Stimulated activated CD4-positive, alpha-beta T cell treated with anti-CD3 and anti-CD28 coated beads, Interleukin-4, amount 100 ng/mL, for 4 hours (primary cell): ENCODE results near the gene NCOA1.

Source experiments
- DNase-seq, 2 experiments: peaks; one replicate each; pipeline ENCODE4 v3.0.0-alpha.2; 2020

NCOA1 gene

GRCh38 chr2:24710806-24711205 lies 219.8 kb downstream of the NCOA1 start:
- DNase-seq: no peak

- no peak for DNase-seq
Observed at GRCh38 chr2:24711865-24712264, 220.8 kb downstream of the NCOA1 start.

- DNase-seq: no peak
Observed at GRCh38 chr2:24712296-24712695, 221.2 kb downstream of the NCOA1 start.

GRCh38 chr2:24717263-24717951 lies 226.4 kb downstream of the NCOA1 start:
- DNase-seq: no peak

GRCh38 chr2:24720310-24720709 lies 229.3 kb downstream of the NCOA1 start:
- no peak for DNase-seq

GRCh38 chr2:24721470-24721869 lies 230.4 kb downstream of the NCOA1 start:
- no peak for DNase-seq

GRCh38 chr2:24722141-24722790 lies 231.2 kb downstream of the NCOA1 start:
- DNase-seq: no peak

- DNase-seq: no peak
Observed at GRCh38 chr2:24723191-24723590, 232.1 kb downstream of the NCOA1 start.

- no peak for DNase-seq
Observed at GRCh38 chr2:24723665-24724064, 232.6 kb downstream of the NCOA1 start.

GRCh38 chr2:24724111-24724775 lies 233.2 kb downstream of the NCOA1 start:
- DNase-seq: no peak

- no peak for DNase-seq
Observed at GRCh38 chr2:24725956-24726355, 234.9 kb downstream of the NCOA1 start.

- DNase-seq: no peak
Observed at GRCh38 chr2:24730481-24730880, 239.4 kb downstream of the NCOA1 start.

- no peak for DNase-seq
Observed at GRCh38 chr2:24731040-24731439, 240.0 kb downstream of the NCOA1 start.

GRCh38 chr2:24731923-24732322 lies 240.9 kb downstream of the NCOA1 start:
- DNase-seq: no peak

GRCh38 chr2:24734741-24735140 lies 243.7 kb downstream of the NCOA1 start:
- DNase-seq: no peak

GRCh38 chr2:24739354-24740025 lies 248.4 kb downstream of the NCOA1 start:
- DNase-seq: no peak

- no peak for DNase-seq
Observed at GRCh38 chr2:24740142-24740541, 249.1 kb downstream of the NCOA1 start.

- DNase-seq: no peak
Observed at GRCh38 chr2:24742730-24743129, 251.7 kb downstream of the NCOA1 start.

GRCh38 chr2:24743924-24744323 lies 252.9 kb downstream of the NCOA1 start:
- no peak for DNase-seq

- DNase-seq: no peak
Observed at GRCh38 chr2:24744356-24744755, 253.3 kb downstream of the NCOA1 start.

- no peak for DNase-seq
Observed at GRCh38 chr2:24745825-24746224, 254.8 kb downstream of the NCOA1 start.

GRCh38 chr2:24747299-24747698 lies 256.2 kb downstream of the NCOA1 start:
- no peak for DNase-seq

GRCh38 chr2:24749069-24749691 lies 258.1 kb downstream of the NCOA1 start:
- DNase-seq: no peak
